ENCODE measurements around the gene NKAIN1. TPM values are rescaled to one million over a fixed set of nuclear protein-coding genes. Genes with fewer than 3 reads are reported as not detected.

Gene NKAIN1
- total RNA-seq, 1 donor from 2014 or later = 9.4 TPM

DNA sequence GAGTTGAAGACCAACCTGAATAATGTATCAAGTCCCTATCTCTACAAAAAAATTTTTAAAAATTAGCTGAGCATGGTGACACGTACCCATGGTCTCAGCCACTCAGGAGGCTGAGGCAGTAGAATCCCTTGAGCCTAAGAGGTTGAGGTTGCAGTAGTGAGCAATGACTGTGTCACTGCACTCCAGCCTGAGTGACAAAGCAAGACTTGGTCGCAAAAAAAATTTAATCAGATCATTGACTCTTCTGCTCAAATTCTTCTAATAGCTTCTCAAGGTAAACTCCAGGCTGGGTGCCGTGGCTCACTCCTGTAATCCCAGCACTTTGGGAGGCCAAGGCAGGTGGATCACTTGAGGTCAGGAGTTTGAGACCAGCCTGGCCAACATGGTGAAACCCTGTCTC lies 88.3 kb downstream of the NKAIN1 start:
- peaks cover 15% of the 10 kb centered on the region for H3K4me1 Mint-ChIP-seq
- H3K27me3 Mint-ChIP-seq (ENCODE audit: low read depth) = no peaks in the 10 kb centered on the region
- H3K9me3 Mint-ChIP-seq = peaks cover 4% of the 10 kb centered on the region

GRCh38 chr1:31148409-31148808 lies 91.3 kb downstream of the NKAIN1 start:
- Mint-ChIP-seq H3K27me3 (ENCODE audit: low read depth) (no peaks in the 10 kb centered on the region), H3K4me1 (peaks cover 12% of the 10 kb centered on the region), H3K9me3 (peaks cover 4% of the 10 kb centered on the region), H3K36me3 (no peaks in the 10 kb centered on the region), H3K27ac (no peak overlapping the region), H3K4me3 (no peak overlapping the region)
- no peak for DNase-seq (ENCODE audit: low spot score in 2 of 2, unreplicated experiment in 2 of 2)
- TF ChIP-seq, protein P1, sequence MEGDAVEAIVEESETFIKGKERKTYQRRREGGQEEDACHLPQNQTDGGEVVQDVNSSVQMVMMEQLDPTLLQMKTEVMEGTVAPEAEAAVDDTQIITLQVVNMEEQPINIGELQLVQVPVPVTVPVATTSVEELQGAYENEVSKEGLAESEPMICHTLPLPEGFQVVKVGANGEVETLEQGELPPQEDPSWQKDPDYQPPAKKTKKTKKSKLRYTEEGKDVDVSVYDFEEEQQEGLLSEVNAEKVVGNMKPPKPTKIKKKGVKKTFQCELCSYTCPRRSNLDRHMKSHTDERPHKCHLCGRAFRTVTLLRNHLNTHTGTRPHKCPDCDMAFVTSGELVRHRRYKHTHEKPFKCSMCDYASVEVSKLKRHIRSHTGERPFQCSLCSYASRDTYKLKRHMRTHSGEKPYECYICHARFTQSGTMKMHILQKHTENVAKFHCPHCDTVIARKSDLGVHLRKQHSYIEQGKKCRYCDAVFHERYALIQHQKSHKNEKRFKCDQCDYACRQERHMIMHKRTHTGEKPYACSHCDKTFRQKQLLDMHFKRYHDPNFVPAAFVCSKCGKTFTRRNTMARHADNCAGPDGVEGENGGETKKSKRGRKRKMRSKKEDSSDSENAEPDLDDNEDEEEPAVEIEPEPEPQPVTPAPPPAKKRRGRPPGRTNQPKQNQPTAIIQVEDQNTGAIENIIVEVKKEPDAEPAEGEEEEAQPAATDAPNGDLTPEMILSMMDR (IDR thresholded peaks at IDR 0.05; ENCODE audit: unreplicated experiment) = no peak

More for the DNA sequence above, 88.3 kb downstream of the NKAIN1 start:
- DNase-seq (ENCODE audit: low spot score in 2 of 2, unreplicated experiment in 2 of 2) = no peak
- TF ChIP-seq, protein P1 (IDR thresholded peaks at IDR 0.05; ENCODE audit: unreplicated experiment) = no peak
- H3K27ac Mint-ChIP-seq = no peak overlapping the region
- H3K36me3 Mint-ChIP-seq = no peaks in the 10 kb centered on the region
- no peak overlapping the region for H3K4me3 Mint-ChIP-seq

DNA sequence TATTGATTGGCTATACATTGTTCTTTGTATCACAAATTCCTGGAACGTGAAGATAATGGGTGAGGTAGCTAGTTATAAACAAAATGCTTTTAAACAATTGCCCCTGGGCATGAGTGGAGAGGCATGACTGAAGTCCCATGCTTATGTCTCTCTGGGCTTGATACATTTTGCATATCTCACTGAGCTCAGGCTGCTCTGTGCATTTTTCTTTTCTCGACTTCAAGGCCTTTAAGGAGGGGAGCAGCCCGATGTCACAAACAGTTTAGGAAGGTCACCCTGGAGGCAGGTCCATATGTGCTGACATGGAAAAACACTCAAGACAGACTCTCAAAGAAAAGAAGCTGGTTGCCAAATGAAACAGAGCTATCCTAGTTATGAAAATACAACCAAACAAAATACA lies 94.0 kb downstream of the NKAIN1 start:
- Mint-ChIP-seq H3K27ac (peak overlapping the region; percentile 52), H3K4me1 (peaks cover 8% of the 10 kb centered on the region), H3K9me3 (no peaks in the 10 kb centered on the region), H3K27me3 (ENCODE audit: low read depth) (no peaks in the 10 kb centered on the region), H3K36me3 (no peaks in the 10 kb centered on the region), H3K4me3 (no peak overlapping the region)
- TF ChIP-seq, protein P1 (IDR thresholded peaks at IDR 0.05; ENCODE audit: unreplicated experiment) = no peak
- DNase-seq (ENCODE audit: low spot score in 2 of 2, unreplicated experiment in 2 of 2) = no peak

DNA sequence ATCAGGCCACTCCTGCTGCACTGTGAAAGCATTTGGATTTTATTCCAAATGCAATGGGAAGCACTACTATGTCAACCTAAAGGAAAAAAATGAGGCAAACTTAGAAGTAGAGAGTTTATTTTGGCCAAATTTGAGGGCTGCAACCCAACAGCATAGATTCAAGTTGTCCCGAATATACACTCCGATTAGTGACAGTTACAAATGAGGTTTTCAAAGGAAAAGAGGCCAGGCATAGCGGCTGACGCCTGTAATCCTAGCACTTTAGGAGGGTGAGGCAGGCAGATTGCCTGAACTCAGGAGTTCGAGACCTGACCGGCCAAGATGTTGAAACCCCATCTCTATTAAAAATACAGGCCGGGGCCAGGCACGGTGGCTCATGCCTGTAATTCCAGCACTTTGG lies 95.2 kb downstream of the NKAIN1 start:
- DNase-seq (ENCODE audit: low spot score in 2 of 2, unreplicated experiment in 2 of 2) = no peak
- Mint-ChIP-seq H3K36me3 (no peaks in the 10 kb centered on the region), H3K9me3 (no peaks in the 10 kb centered on the region), H3K4me1 (peaks cover 8% of the 10 kb centered on the region), H3K4me3 (no peak overlapping the region), H3K27ac (no peak overlapping the region), H3K27me3 (ENCODE audit: low read depth) (no peaks in the 10 kb centered on the region)
- TF ChIP-seq, protein P1 (IDR thresholded peaks at IDR 0.05; ENCODE audit: unreplicated experiment) = no peak

GRCh38 chr1:31143455-31143854 lies 96.2 kb downstream of the NKAIN1 start:
- TF ChIP-seq, protein P1 (IDR thresholded peaks at IDR 0.05; ENCODE audit: unreplicated experiment) = no peak
- no peak overlapping the region for H3K27ac Mint-ChIP-seq
- H3K27me3 Mint-ChIP-seq (ENCODE audit: low read depth) = no peaks in the 10 kb centered on the region
- no peak overlapping the region for H3K4me3 Mint-ChIP-seq
- H3K4me1 Mint-ChIP-seq = peaks cover 8% of the 10 kb centered on the region
- H3K9me3 Mint-ChIP-seq = no peaks in the 10 kb centered on the region
- H3K36me3 Mint-ChIP-seq = no peaks in the 10 kb centered on the region
- no peak for DNase-seq (ENCODE audit: low spot score in 2 of 2, unreplicated experiment in 2 of 2)

DNA sequence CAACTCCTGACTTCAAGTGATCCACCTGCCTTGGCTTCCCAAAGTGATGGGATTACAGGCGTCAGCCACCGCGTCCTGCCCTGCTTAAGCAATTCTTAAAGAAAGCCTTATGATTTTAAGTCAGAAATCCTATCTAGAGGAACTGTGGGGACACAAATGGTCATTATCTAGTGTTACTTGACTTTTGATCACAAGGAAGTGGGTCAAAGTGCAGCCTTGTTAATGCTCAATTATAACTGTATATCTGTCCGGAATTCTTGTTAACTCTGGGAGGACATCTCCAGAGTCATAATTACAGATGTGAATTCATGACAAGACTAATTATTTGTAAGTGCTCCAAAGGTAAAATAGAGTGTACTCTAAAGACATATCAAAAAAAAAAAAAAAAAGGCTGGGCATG lies 97.3 kb downstream of the NKAIN1 start:
- TF ChIP-seq, protein P1 (IDR thresholded peaks at IDR 0.05; ENCODE audit: unreplicated experiment) = no peak
- H3K9me3 Mint-ChIP-seq = no peaks in the 10 kb centered on the region
- H3K4me3 Mint-ChIP-seq = no peak overlapping the region
- DNase-seq (ENCODE audit: low spot score in 2 of 2, unreplicated experiment in 2 of 2) = no peak
- no peaks in the 10 kb centered on the region for H3K36me3 Mint-ChIP-seq
- H3K27ac Mint-ChIP-seq = no peak overlapping the region
- peaks cover 8% of the 10 kb centered on the region for H3K4me1 Mint-ChIP-seq
- H3K27me3 Mint-ChIP-seq (ENCODE audit: low read depth) = no peaks in the 10 kb centered on the region
